MM.1S (cell line): Measurements from ENCODE around the gene PRR23C.
A peak's percentile ranks its signal among the peaks of the same experiment; 100 is the strongest.

ENCODE experiments used
- DNase-seq: peaks from one replicate; pipeline ENCODE4 v3.0.0-alpha.2; 2015
- H2AFZ ChIP-seq: fragments of 300-600 bp; sonication (generic); 2 replicates; pipeline ENCODE4 v1.6.0; 2016; ENCODE audit warnings: antibody characterized with exemption, low read length
- H3F3A ChIP-seq: fragments of 300-600 bp; sonication (generic); 2 replicates; pipeline ENCODE4 v1.6.1; 2016; ENCODE audit warnings: mild to moderate bottlenecking, antibody characterized with exemption, low read length, moderate library complexity, mixed read lengths; ENCODE audit not compliant: insufficient read depth
- H3K27ac ChIP-seq: fragments of 300-600 bp; sonication (generic); 2 replicates; pipeline ENCODE4 v1.5.1; 2016; ENCODE audit warnings: mild to moderate bottlenecking, low read length
- H3K27me3 ChIP-seq: fragments of 300-600 bp; sonication (generic); replicated peaks from 2 replicates; pipeline ENCODE4 v1.6.0; 2016; ENCODE audit warnings: low read length; ENCODE audit not compliant: insufficient read depth
- H3K36me3 ChIP-seq: fragments of 300-600 bp; sonication (generic); replicated peaks from 2 replicates; pipeline ENCODE4 v1.6.1; 2016; ENCODE audit warnings: mild to moderate bottlenecking, low read length, mixed read lengths; ENCODE audit not compliant: insufficient read depth
- H3K4me1 ChIP-seq: fragments of 300-600 bp; sonication (generic); 2 replicates; pipeline ENCODE4 v1.6.1; 2016; ENCODE audit warnings: low read length, mixed read lengths
- H3K4me2 ChIP-seq: fragments of 300-600 bp; sonication (generic); 2 replicates; pipeline ENCODE4 v1.6.0; 2016; ENCODE audit warnings: low read depth, low read length
- H3K4me3 ChIP-seq: fragments of 300-600 bp; sonication (generic); 2 replicates; pipeline ENCODE4 v1.5.1; 2016; ENCODE audit warnings: low read length, mixed read lengths
- H3K79me2 ChIP-seq: fragments of 300-600 bp; sonication (generic); 2 replicates; pipeline ENCODE4 v1.6.1; 2016; ENCODE audit warnings: mixed run types, low read length, mixed read lengths
- H3K9ac ChIP-seq: fragments of 300-600 bp; sonication (generic); 2 replicates; pipeline ENCODE4 v1.6.1; 2016; ENCODE audit warnings: low read length, mixed read lengths
- H3K9me2 ChIP-seq: fragments of 300-600 bp; sonication (generic); replicated peaks from 2 replicates; pipeline ENCODE4 v1.6.1; 2016; ENCODE audit warnings: mild to moderate bottlenecking, low read length, mixed read lengths; ENCODE audit not compliant: insufficient read depth
- H3K9me3 ChIP-seq: fragments of 300-600 bp; sonication (generic); replicated peaks from 2 replicates; pipeline ENCODE4 v1.6.1; 2016; ENCODE audit warnings: mild to moderate bottlenecking, low read length, mixed read lengths; ENCODE audit not compliant: insufficient read depth
- H4K20me1 ChIP-seq: fragments of 300-600 bp; sonication (generic); 2 replicates; pipeline ENCODE4 v1.6.1; 2016; ENCODE audit warnings: mild to moderate bottlenecking, low read length, moderate library complexity, mixed read lengths; ENCODE audit not compliant: insufficient read depth
- EZH2 ChIP-seq: fragments of 300-600 bp; sonication (generic); optimal IDR thresholded peaks from 2 replicates; pipeline ENCODE3; 2017; ENCODE audit warnings: low read depth, mild to moderate bottlenecking, antibody characterized with exemption, low read length, mixed read lengths
- EZH2phosphoT487 ChIP-seq: fragments of 300-600 bp; sonication (generic); IDR thresholded peaks from 2 replicates; pipeline ENCODE4 v1.6.1; 2018; ENCODE audit warnings: antibody characterized with exemption, low read length
- TF ChIP-seq, protein P1 (sequence below): fragments of 300-600 bp; sonication (generic); IDR thresholded peaks from 2 replicates; pipeline ENCODE4 v1.5.1; 2016; ENCODE audit warnings: antibody characterized with exemption, low read length, mixed read lengths

Gene PRR23C

DNA sequence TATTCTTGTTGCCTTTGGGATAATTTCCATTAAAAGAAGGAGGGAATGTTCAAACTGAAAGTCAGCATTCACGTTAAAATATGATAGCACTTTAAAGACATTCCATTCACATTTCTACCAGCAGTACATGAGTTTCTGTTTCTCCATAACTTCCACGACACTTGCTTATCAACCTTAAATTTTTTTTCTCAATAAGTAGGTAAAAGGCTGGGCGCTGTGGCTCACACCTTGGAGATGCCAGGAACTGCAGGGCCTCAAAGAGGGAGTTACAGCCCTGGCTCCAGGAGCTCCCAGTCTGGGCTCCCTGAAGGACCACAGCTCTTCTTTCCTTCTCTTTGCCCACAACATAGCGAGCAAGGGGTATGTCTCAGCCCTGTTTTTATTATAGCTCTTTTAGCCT is 42.9 kb upstream of the PRR23C start:
- Histone ChIP-seq H4K20me1 (no peaks in the 10 kb centered on the region), H2AFZ (no peak overlapping the region), H3F3A (no peaks in the 10 kb centered on the region)

DNA sequence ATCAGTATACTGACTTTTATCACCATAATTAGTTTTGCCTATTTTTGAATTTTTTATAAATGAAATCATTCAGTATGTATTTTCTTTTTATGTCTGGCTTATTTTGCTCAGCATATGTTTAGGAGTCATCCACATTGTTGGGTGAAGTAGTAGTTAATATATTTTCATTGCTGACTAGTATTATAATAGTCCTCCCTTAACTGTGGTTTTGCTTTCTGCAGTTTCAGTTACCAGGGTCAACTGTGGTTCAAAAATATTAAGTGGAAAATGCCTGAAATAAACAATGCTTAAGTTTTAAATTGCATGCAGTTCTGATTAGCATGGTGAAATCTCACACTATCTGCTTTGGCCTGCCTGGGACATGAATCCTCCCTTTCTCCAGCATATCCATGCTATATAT is 39.5 kb upstream of the PRR23C start:
- Histone ChIP-seq H3K4me3 (no peak overlapping the region), H3K79me2 (no peaks in the 10 kb centered on the region), H2AFZ (no peak overlapping the region), H3K4me1 (peaks cover 25% of the 10 kb centered on the region), H3K27me3 (no peaks in the 10 kb centered on the region), H4K20me1 (no peaks in the 10 kb centered on the region), H3K9ac (no peak overlapping the region), H3K27ac (no peak overlapping the region), H3K36me3 (no peaks in the 10 kb centered on the region), H3K9me2 (no peaks in the 10 kb centered on the region), H3K9me3 (no peaks in the 10 kb centered on the region), H3K4me2 (no peak overlapping the region), H3F3A (no peaks in the 10 kb centered on the region)
- peak; percentile 56 for DNase-seq
- TF ChIP-seq EZH2 (no peak), EZH2phosphoT487 (no peak)
- TF ChIP-seq, protein P1, sequence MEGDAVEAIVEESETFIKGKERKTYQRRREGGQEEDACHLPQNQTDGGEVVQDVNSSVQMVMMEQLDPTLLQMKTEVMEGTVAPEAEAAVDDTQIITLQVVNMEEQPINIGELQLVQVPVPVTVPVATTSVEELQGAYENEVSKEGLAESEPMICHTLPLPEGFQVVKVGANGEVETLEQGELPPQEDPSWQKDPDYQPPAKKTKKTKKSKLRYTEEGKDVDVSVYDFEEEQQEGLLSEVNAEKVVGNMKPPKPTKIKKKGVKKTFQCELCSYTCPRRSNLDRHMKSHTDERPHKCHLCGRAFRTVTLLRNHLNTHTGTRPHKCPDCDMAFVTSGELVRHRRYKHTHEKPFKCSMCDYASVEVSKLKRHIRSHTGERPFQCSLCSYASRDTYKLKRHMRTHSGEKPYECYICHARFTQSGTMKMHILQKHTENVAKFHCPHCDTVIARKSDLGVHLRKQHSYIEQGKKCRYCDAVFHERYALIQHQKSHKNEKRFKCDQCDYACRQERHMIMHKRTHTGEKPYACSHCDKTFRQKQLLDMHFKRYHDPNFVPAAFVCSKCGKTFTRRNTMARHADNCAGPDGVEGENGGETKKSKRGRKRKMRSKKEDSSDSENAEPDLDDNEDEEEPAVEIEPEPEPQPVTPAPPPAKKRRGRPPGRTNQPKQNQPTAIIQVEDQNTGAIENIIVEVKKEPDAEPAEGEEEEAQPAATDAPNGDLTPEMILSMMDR, result no peak

More for the DNA sequence above, 42.9 kb upstream of the PRR23C start:
- TF ChIP-seq EZH2phosphoT487 (no peak), EZH2 (no peak)
- TF ChIP-seq, protein P1, result no peak
- H3K27ac ChIP-seq, result no peak overlapping the region
- no peaks in the 10 kb centered on the region for H3K36me3 ChIP-seq
- DNase-seq, result no peak
- no peaks in the 10 kb centered on the region for H3K9me3 ChIP-seq
- no peak overlapping the region for H3K4me2 ChIP-seq
- no peak overlapping the region for H3K9ac ChIP-seq
- no peaks in the 10 kb centered on the region for H3K9me2 ChIP-seq
- no peaks in the 10 kb centered on the region for H3K79me2 ChIP-seq
- H3K4me3 ChIP-seq, result no peak overlapping the region
- peaks cover 11% of the 10 kb centered on the region for H3K4me1 ChIP-seq
- H3K27me3 ChIP-seq, result no peaks in the 10 kb centered on the region

- H3F3A ChIP-seq, result no peaks in the 10 kb centered on the region
- no peak overlapping the region for H3K4me2 ChIP-seq
- H2AFZ ChIP-seq, result no peak overlapping the region
- H3K9ac ChIP-seq, result no peak overlapping the region
- TF ChIP-seq EZH2phosphoT487 (no peak), EZH2 (no peak)
- TF ChIP-seq, protein P1, result no peak
- no peak overlapping the region for H3K27ac ChIP-seq
- H3K4me3 ChIP-seq, result no peak overlapping the region
- no peaks in the 10 kb centered on the region for H3K9me3 ChIP-seq
- no peaks in the 10 kb centered on the region for H3K79me2 ChIP-seq
- H3K27me3 ChIP-seq, result no peaks in the 10 kb centered on the region
- H4K20me1 ChIP-seq, result no peaks in the 10 kb centered on the region
- no peaks in the 10 kb centered on the region for H3K9me2 ChIP-seq
- no peaks in the 10 kb centered on the region for H3K4me1 ChIP-seq
- no peaks in the 10 kb centered on the region for H3K36me3 ChIP-seq
- DNase-seq, result no peak
Measured at GRCh38 chr3:139074565-139075115, 29.9 kb upstream of the PRR23C start.
